DMS 273 (cell line): ENCODE measurements around the gene APP.
"Not testable (repeated sequence)": the region's sequence is repeated elsewhere in the genome, so short reads cannot be mapped to it uniquely, and the experiment has no call there.

Experiments
- DNase-seq: peaks from one replicate; lab custom pipeline; 2025; ENCODE audit not compliant: unreplicated experiment; lab: John Stamatoyannopoulos, UW

APP gene

DNA sequence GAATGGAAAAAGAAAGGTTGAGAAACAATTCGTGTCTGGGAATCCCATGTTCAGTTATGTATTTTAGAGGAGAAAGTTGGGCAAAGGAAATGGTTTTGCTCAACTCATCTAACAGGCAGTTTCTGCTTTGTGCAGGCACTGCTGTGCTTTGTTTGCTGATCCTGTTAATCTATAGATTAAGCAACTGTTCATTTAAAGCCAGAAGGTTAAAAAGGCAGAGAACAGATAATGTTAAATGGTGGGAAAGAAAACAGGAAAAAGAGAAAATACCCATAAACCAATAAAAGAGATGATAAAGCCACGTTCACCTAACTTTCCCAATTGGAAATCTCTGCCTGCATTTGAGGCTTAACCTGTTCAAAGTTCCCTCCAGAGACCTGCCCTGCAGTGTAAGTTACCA, 70.0 kb downstream of the APP start:
- DNase-seq, result no peak

DNA sequence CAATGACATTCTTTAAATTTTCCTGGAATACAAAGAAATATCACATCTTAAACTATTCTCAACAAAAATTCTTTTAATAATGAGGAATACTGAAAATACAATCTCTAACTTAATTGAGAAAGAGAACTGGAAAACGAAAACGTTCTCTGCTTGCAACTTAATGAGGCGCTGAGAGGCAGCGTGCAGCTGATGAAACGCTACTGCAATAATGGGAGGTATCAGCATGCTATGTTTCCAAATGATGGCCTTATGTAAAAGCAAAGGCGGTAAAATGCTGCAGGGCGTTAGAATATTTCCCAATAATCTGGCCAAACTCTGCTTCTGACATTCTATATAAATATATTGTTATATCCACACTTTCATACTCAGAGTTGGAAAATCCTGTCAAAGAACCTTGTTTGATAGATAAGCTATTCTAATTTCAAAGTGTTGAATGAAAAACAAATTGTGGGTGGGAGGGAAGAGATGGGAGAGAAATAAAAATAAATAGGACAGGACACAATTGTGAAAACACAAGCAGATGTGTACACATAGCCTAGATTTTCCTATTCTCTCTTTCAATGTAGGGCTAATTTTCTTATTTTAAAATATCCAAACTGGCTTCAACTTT, 70.9 kb downstream of the APP start:
- DNase-seq, result peak; percentile 8

DNA sequence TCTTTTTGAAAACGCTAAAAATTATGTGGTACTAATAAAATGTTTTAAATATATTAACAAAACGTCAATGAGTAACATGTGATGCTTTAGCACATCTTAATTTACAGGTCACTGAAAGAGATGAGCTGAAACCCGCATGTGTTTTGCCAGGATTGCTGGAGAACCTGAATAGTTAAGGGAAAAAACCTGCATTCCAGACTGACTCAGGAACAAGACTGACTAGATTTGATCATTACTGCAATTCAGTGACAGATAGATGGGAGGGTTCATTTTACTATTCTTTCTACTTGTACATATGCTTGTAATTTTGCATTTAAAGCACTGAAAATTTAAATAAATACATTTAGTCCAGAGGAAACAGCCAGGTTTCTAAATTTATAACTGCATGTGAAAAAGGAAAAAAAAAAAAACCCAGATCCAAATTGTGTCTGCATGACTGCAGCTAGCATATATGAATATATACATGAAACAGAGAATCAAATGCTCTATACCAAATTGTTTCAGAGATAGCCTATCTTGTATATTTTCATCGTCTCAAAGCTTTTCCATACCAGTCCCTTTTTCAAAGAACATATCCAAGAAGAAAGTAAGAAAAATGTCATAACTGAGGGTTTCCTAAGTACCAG, 71.7 kb downstream of the APP start:
- DNase-seq, result no peak

DNA sequence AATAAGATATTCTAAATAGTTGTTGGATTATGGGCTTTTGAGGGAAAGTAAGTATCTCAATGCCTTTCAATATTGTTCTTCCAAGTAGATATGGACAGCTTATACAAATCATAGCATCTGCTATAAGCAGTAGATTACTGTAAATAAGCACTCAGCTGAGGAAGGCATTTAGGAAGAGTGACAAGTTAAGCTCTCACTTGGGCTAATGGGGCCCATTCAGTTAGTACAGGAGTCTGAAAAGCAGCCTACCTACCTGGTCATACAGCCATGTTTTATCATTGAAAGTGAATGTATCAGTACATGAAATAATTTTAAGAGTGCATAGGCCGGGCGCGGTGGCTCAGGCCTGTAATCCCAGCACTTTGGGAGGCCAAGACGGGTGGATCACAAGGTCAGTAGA, 73.1 kb downstream of the APP start:
- DNase-seq, result no peak

DNA sequence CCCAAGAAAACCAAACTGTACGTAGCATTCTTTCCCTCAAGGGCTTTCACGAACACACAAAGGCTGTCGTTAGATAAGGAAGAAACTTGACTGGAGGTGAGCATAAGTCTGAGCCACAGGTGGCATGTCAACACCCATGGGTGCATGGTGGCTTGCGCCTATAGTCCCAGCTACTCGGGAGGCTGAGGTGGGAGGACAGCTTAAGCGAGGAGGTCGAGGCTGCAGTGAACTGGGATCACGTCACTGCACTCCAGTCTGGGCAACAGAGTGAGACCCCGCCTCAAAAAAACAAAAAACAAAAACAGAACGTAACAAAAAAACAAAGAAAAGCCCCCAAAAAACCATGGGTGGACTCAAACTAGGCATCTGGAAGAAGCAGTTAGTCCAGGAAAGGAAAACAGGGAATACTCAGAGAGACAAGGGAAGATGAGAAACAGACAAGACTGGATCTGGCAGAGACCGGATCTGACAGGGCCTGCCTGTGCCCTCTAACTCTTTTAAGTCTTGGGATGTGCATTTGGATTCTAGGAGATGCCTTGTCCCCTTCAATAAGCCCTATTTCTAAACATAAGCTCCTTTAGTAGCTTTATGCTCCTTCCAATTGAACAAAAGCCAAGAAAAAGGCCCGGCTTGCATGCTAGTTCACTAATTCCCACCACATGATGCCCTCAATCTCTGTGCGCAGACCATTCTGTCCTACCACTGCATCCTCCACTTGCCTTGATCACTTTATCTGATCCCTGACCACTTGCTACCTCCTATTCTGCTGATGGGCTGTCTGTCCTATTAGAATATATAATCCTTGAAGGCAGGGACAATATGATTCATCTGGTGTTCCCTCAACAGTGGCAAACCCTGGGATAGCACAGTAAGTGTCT, 73.8 kb downstream of the APP start:
- no peak for DNase-seq

DNA sequence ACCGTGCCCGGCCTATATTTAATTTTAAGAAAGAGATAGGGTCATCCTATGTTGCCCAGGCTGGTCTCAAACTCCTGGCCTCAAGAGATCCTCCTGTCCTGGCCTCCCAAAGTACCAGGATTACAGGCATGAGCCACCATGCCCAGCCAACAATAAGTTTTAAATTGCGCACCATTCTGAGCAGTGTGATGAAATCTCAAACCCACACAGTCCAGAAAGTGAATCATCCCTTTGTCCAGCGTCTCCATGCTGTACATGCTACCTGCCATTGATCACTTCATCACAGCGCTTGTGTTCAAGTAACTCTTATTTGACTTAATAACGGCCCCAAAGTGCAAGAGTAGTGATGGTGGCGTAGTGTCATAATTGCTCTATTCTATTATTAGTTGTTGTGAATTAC, 75.4 kb downstream of the APP start:
- no peak for DNase-seq

DNA sequence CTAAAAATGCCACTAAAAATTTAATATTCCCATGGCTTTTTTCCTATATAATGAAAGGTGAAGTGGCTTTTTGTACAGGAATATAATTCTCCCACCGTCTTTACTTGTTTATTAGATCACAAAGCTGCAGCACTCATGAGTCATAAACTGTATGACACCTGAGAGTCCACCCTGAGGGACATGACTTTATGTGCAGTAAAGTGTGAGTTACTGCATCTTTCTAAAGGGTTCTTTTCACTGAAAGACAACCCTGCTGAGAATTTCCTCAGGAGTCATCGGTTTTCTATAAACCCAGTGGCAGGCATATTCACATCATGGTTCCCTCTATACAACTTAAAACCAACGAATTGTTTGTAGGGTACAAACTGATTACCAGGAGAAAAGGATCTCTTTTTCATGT, 77.4 kb downstream of the APP start:
- DNase-seq, result no peak

DNA sequence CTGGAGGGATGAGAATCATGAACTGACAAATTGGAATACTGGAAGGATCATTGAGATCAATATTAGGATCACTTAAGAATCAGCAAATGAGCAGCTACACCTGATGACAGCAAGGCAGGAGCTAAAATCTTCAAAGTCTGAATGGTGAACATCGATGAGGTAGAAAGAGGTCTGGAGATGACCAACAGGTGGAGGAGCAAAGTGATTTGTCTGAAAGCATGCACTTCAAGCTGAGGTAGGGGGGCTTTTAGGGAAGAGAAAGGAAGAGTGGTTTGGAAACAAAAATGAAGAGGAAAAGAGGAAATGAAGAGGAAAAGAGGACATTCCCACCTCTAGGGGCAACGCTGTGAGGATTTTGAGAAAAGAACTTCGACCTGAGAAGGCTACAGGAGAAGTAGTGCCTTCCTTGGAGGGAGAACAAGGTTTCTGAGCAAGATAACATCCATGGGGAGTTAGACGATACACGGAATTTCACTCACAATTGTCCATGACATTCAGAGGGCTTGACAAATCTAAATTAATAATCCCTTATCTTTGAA, 79.0 kb downstream of the APP start:
- DNase-seq, result no peak

DNA sequence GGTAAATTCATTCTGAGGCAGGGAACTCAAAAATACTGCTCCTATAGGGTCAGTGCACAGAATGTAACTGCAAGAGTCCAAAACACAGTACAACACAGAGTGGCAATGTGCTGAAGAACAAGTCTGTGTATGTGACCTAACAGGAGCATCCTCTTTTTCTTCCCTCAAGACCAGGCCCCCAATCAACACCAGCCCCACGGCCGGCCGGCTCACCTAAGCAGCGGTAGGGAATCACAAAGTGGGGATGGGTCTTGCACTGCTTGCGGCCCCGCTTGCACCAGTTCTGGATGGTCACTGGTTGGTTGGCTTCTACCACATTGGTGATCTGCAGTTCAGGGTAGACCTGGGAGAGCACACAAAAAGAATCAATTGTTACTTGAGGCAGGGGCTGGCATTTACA, 80.8 kb downstream of the APP start:
- no peak for DNase-seq

DNA sequence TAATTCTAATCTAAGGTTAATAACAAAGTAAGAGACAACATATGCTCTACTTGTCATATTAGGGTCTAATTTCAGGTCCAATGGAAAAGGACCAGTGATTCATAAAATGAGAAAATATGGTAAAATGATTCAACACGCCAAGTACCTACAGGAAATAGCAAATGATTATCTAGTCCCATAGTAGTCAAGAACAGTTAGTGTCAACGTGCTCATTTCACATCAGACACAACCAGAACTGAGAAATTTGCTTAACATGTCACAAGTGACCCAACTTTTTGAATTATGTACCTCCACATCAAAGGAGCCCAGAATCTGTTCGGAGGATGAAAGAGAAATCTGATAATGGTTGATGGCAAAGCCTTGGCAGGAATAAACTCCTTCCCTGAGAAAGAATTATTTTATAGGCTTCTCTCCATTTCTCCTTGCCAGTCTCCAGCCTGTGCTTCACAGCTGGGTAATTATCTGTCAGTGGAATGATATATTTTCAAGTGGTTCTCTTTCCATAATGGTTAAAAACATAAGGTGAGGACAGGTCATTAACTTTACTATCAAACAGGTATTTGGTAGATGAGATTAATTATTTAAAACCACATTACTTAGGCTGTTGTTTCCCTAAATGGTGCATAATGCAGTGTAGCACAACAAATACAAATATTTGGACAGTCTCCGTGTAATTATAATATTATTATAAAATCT, 83.2 kb downstream of the APP start:
- no peak for DNase-seq

DNA sequence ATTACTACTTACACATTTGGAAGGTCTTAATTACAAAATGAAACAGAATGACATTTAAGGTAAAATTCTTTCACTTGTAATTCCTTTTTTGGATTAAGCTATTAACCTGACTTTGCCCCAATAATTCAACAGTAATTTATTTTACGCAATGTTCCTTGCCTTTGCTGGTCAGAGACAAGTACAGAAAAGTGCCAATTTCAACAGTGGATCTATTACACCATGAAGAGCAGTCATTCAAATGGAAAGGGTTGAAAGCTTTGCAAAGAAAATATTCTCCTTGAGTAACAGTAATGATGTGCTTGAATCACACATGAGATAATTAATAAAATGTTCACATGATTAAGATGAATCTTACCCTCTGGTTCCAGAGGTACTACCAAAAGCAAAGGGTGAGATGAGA, 84.7 kb downstream of the APP start:
- DNase-seq, result no peak

DNA sequence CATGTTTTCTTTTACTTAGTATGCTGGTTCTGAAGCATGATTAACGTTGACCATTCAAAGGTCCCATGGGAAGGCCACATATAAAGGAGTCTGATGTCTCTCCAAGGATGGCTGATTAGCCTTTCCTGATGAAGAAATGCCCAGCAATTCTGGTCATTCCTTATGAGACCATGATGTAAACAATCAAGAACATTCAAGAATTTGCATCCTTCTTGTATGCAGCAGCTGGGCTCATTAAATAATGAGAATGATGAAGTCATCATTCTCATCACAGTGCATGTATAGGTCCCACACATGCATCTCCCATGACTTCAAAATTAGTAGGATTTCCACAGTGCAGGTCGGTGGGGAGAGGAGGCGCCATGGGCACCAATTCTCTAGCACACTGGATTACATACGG, 85.4 kb downstream of the APP start:
- no peak for DNase-seq

DNA sequence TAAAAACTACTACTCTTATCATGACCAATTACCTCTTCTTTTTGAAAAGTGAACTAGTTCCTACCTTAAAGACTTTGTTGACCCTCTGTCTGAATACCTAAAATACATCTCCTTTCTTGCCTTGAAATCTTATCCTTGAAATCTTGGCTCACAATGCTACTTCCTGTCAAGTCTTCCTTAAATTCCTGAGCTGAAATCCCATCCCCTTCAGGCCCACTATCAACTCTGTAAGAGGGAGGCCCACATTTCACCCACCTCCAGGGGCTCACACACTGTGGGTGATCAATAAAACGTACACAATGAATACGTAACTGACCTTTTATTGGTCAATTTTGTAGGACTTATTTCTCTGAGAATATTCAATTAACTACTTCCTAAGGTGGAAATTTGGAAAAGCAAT, 88.0 kb downstream of the APP start:
- no peak for DNase-seq

DNA sequence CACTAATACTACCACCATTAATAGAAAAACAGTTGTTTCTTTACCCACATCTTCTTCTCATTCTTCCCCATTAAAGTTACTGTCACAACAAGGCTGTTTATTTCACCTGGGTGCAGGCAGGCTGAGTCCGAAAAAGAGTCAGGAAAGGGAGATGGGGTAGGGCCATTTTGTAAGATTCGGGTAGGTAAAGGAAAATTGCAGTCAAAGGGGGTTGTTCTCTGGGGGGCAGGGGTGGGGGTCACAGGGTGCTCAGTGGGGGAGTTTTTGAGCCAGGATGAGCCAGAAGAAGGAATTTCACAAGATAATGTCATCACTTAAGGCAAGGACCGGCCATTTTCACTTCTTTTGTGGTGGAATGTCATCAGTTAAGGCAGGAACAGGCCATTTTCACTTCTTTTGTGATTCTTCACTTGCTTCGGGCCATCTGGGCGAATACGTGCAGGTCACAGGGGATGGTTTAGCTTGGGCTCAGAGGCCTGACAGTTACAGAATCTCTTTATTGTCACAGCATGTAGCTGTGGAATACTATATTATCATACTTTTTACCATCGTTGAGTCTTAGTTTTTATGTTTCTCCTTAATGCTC, 89.3 kb downstream of the APP start:
- not testable (repeated sequence) for DNase-seq

DNA sequence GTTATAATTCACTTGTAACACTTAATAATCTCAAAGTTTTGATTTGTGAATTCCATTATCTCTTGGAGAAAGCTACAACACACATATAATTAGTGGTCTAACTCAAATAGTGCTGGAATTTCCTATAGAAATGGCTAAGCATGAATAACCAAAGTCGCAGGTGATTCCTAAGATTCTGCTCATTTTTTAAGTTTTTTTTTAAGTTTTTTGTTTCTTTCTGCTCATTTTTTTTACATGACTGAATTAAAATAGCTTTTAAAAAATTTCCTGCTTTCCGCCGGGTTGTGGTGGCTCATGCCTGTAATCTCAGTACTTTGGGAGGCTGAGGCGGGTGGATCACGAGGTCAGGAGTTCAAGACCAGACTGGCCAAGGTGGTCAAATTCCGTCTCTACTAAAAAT, 90.4 kb downstream of the APP start:
- DNase-seq, result no peak

DNA sequence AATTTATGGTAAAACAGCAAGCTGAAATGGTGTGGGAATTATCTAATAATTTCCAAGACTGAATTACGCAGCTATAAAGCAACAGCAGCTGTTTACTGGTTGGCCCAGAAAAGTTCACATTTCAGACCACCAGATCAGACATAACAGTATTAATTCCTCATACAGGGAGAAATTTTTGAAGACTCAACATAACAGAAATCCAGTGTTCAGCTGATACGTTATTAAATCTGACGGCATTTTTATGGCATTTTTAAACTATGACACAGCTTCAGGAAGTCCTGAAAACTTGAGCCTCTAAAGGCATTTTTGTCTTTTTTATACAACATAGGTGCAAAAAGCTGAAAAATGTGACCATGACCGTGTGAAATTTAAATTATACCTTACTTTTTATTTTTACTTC, 91.2 kb downstream of the APP start:
- no peak for DNase-seq

DNA sequence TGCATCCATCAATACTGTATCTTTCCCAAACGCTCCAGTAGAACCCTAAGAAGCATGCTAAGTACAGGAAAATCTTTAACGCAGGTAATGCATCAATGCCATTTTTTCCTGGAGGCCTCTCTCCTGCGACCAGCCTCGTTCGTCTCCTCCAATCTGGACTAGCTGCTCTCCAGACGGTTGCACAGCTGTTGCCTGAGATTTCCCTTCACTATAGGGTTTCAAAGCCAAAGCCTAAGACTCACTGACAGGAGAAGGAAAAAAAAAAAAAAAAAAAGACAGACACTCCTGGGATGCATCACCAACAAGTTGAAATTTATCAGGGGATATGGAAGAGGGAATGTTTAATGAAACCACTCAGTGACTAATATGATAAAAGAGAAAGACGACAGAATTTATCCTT, 93.0 kb downstream of the APP start:
- DNase-seq, result peak; percentile 92

DNA sequence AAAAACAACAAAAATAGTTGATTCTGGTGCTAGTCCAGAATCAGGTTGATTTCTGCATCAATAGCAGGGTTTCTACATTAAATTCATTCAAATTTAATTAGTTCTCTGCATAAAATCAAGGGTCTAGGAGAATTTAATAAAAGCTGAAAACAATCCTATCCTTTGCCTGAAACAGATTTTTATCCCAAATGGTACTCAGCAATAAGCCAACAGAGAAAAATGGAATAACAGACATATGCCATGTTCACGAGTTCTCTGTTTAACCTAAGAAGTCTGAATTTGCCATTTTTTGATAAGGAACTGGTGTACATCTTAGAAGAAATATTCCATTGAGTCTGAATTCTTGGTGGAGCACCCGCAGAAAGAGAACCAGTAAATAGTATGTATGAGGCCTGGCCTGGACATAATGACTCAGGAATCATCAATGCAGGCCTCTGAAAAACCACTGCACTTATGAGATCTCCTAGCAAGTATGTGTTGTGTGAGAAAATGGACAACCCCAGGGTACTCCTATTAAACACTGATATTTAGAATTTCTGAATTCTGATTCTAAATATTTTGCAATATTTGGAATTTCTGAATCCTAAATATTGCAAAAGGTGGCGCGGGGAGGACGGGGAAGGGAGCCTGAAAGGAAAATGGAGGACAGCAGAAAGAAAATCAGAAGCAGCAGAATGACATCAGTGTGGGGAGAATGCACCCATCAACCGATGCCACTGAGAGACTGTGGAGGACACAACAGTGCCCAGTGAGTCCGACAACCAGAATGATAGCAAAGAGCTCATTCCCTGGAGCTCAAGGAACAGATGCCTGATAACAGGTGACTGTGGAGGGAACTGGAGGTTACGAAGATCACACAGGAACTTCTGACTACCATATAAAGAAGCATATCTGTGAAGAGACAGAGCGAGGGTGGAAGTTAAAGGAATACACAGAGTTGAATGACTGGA, 97.6 kb downstream of the APP start:
- DNase-seq, result no peak

DNA sequence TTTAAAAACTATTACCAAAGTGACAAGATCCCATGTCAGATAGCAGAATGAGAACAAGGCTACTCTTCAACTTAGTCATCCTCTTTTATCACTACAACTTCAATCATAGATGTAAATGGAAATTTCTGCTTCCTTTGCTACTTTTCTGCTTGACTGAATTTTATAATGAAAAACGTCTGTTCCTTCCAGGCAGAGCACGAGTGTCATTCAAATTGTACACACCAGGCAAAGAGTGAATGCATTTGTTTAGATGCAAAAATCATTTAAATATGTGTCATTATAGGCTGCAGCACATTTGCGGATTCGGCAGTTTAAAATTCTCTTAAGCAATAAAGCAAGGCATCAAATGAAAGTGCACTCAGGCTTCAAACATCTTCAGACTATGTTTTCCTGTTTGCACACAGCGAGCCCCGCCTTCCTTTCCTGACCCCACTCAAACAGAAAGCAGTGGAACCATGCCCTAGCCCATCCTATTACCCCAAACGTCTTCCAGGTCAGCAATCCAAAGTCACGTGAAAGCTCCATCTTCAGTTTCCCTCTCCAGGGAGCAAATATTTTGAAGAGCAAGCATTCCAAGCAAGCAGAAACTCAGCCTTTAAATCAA, 99.6 kb downstream of the APP start:
- DNase-seq, result no peak

DNA sequence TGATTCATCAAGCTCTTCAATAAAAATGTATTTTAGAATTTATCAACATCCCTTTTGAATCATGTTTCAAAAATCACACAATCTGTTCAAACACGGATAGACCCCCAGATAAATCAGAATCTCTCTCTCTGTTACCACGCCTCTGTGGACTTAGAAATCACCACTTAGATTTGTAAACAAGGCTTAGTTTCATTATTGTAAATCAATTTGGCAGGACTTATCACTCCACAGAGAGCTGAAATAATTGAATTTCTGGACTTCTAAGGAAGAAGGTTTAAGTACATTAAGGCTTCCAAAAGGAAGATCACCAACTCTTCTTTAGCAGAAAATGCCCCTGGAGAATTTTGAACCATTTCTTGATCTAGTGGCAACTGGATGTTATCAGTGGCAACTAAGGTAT, 100.4 kb downstream of the APP start:
- DNase-seq, result no peak
